Measurements from ENCODE around the gene C6orf163. TPM values are rescaled to one million over a fixed set of nuclear protein-coding genes. Genes with fewer than 3 reads are reported as not detected.
A peak's percentile ranks its signal among the peaks of the same experiment; 100 is the strongest.

The C6orf163 gene
- total RNA-seq, 2 experiments from 2014 or later, result 1.4 to 2.8 TPM

- Histone ChIP-seq H4K20me1 (ENCODE audit: insufficient read depth, low read length) (no peaks in the 10 kb centered on the region), H2AFZ (ENCODE audit: low read length) (no peak overlapping the region; the same call in 1 of the 2 replicates), H3K9me2 (ENCODE audit: insufficient read depth, low read length) (no peaks in the 10 kb centered on the region), H3K27ac (ENCODE audit: low read depth, low read length, poor library complexity, severe bottlenecking) (no peak overlapping the region), H3K4me1 (ENCODE audit: insufficient read depth, low read length, poor library complexity, severe bottlenecking) (no peaks in the 10 kb centered on the region), H3K4me2 (ENCODE audit: low read length) (no peak overlapping the region), H3K79me2 (ENCODE audit: insufficient read depth, low read depth, low read length) (no peaks in the 10 kb centered on the region), H3K4me3 (ENCODE audit: low read depth, low read length, poor library complexity, severe bottlenecking) (no peak overlapping the region), H3K9me3 (ENCODE audit: low read length) (no peaks in the 10 kb centered on the region), H3K36me3 (ENCODE audit: insufficient read depth, low read length) (no peaks in the 10 kb centered on the region)
- TF ChIP-seq EZH2phosphoT487 (IDR thresholded peaks at IDR 0.05; ENCODE audit: borderline replicate concordance, low read depth, low read length) (no peak), CTCF (conservative IDR thresholded peaks at IDR 0.05; ENCODE audit: low read length) (no peak)
- intact Hi-C loops (cut with micrococcal nuclease; ENCODE audit: unreplicated experiment), result no loop called here
- CTCF ChIA-PET (ENCODE audit: unreplicated experiment), result no interaction called here
- no peak for DNase-seq (ENCODE audit: low spot score)
- POLR2A ChIA-PET, result interaction anchor here (0.6 to 1.3 kb wide), 3 partner anchors 20 to 575 kb away, joined by 3 to 5 read pairs (median 3); no protein-coding TSS in a partner anchor
- no TSS peak for BruUV-seq (replicated peaks)
Measured at GRCh38 chr6:87384449-87384848, 39.8 kb downstream of the C6orf163 start.

GRCh38 chr6:87391334-87391733, 46.7 kb downstream of the C6orf163 start:
- Histone ChIP-seq H3K9me3 (ENCODE audit: low read length) (no peaks in the 10 kb centered on the region), H3K27ac (ENCODE audit: low read depth, low read length, poor library complexity, severe bottlenecking) (no peak overlapping the region), H3K9me2 (ENCODE audit: insufficient read depth, low read length) (no peaks in the 10 kb centered on the region), H3K4me3 (ENCODE audit: low read depth, low read length, poor library complexity, severe bottlenecking) (no peak overlapping the region), H3K4me2 (ENCODE audit: low read length) (no peak overlapping the region), H3K4me1 (ENCODE audit: insufficient read depth, low read length, poor library complexity, severe bottlenecking) (peaks cover 11% of the 10 kb centered on the region), H4K20me1 (ENCODE audit: insufficient read depth, low read length) (no peaks in the 10 kb centered on the region), H2AFZ (ENCODE audit: low read length) (no peak overlapping the region), H3K36me3 (ENCODE audit: insufficient read depth, low read length) (no peaks in the 10 kb centered on the region), H3K79me2 (ENCODE audit: insufficient read depth, low read depth, low read length) (no peaks in the 10 kb centered on the region)
- intact Hi-C loops (cut with micrococcal nuclease; ENCODE audit: unreplicated experiment), result loop anchor here (1.0 to 10.0 kb wide), 5 partner anchors 252 to 1481 kb away; no protein-coding TSS in a partner anchor
- DNase-seq (ENCODE audit: low spot score), result peak; percentile 66
- peak; percentile 81 for TF ChIP-seq CTCF (conservative IDR thresholded peaks at IDR 0.05; ENCODE audit: low read length)
- no peak for TF ChIP-seq EZH2phosphoT487 (IDR thresholded peaks at IDR 0.05; ENCODE audit: borderline replicate concordance, low read depth, low read length)
- CTCF ChIA-PET (ENCODE audit: unreplicated experiment), result no interaction called here
- POLR2A ChIA-PET, result interaction anchor here (0.6 kb wide), 1 partner anchor 325 kb away, joined by 3 read pairs; no protein-coding TSS in a partner anchor
- BruUV-seq (replicated peaks), result no TSS peak

GRCh38 chr6:87393026-87393622, 48.5 kb downstream of the C6orf163 start:
- H3K9me2 ChIP-seq (ENCODE audit: insufficient read depth, low read length), result no peaks in the 10 kb centered on the region
- intact Hi-C loops (cut with micrococcal nuclease; ENCODE audit: unreplicated experiment), result loop anchor here (1.0 to 10.0 kb wide), 4 partner anchors 437 to 1479 kb away; no protein-coding TSS in a partner anchor
- no peak overlapping the region for H3K27ac ChIP-seq (ENCODE audit: low read depth, low read length, poor library complexity, severe bottlenecking)
- TF ChIP-seq CTCF (conservative IDR thresholded peaks at IDR 0.05; ENCODE audit: low read length) (peak; percentile 94), EZH2phosphoT487 (IDR thresholded peaks at IDR 0.05; ENCODE audit: borderline replicate concordance, low read depth, low read length) (no peak)
- CTCF ChIA-PET (ENCODE audit: unreplicated experiment), result interaction anchor here (0.5 to 1.6 kb wide), 3 partner anchors 9 to 1507 kb away, joined by 3 to 5 read pairs (median 3); partner anchors contain the start of gene CFAP206
- H3K36me3 ChIP-seq (ENCODE audit: insufficient read depth, low read length), result no peaks in the 10 kb centered on the region
- H4K20me1 ChIP-seq (ENCODE audit: insufficient read depth, low read length), result no peaks in the 10 kb centered on the region
- POLR2A ChIA-PET, result interaction anchor here (0.6 to 1.3 kb wide), 8 partner anchors 10 to 772 kb away, joined by 3 to 4 read pairs (median 3); no protein-coding TSS in a partner anchor
- DNase-seq (ENCODE audit: low spot score), result peak; percentile 88
- peak overlapping the region; percentile 55; the same call in 1 of the 2 replicates for H2AFZ ChIP-seq (ENCODE audit: low read length)
- no peaks in the 10 kb centered on the region for H3K79me2 ChIP-seq (ENCODE audit: insufficient read depth, low read depth, low read length)
- H3K4me1 ChIP-seq (ENCODE audit: insufficient read depth, low read length, poor library complexity, severe bottlenecking), result peaks cover 19% of the 10 kb centered on the region
- no peak overlapping the region for H3K4me3 ChIP-seq (ENCODE audit: low read depth, low read length, poor library complexity, severe bottlenecking)
- H3K9me3 ChIP-seq (ENCODE audit: low read length), result no peaks in the 10 kb centered on the region
- peak overlapping the region; percentile 3; the same call in 1 of the 2 replicates for H3K4me2 ChIP-seq (ENCODE audit: low read length)
- BruUV-seq (replicated peaks), result no TSS peak

Measured in OCI-LY7 (cell line).